Activated naive CD4-positive, alpha-beta T cell treated with Interleukin-2 at 50 U/mL for 16 hours (primary cell): ENCODE data around the gene ACSL5.

ENCODE experiments used
- DNase-seq: peaks from one replicate; pipeline ENCODE4 v3.0.0-alpha.2; 2020

ACSL5 gene, protein sequence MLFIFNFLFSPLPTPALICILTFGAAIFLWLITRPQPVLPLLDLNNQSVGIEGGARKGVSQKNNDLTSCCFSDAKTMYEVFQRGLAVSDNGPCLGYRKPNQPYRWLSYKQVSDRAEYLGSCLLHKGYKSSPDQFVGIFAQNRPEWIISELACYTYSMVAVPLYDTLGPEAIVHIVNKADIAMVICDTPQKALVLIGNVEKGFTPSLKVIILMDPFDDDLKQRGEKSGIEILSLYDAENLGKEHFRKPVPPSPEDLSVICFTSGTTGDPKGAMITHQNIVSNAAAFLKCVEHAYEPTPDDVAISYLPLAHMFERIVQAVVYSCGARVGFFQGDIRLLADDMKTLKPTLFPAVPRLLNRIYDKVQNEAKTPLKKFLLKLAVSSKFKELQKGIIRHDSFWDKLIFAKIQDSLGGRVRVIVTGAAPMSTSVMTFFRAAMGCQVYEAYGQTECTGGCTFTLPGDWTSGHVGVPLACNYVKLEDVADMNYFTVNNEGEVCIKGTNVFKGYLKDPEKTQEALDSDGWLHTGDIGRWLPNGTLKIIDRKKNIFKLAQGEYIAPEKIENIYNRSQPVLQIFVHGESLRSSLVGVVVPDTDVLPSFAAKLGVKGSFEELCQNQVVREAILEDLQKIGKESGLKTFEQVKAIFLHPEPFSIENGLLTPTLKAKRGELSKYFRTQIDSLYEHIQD

DNA sequence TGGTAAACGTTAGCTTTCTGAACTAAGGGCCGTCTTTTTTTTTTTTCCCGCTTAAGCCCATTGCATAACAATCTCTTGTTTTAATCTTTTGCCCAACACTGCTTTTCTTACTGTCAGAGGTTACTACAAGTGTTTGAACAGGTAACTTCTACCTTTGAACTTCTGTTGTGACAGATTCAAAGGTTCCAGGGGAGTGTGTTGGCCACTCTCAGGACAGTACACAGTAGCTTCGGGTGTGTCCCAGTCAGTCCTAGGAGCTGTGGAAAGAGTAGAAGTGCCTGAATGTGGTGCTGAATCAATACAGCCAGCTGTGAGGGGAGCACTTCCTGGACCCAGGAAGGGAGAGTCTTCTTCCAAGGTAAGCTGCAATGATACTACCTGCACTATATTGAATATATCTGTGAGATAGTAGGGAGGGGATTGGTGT is at the start of gene ACSL5:
Gene ACSL5 (plus strand): TSS at position 205 of the 427 bp plus-strand sequence. CDS start 20,831 bp downstream, outside the sequence.
- no peak for DNase-seq

DNA sequence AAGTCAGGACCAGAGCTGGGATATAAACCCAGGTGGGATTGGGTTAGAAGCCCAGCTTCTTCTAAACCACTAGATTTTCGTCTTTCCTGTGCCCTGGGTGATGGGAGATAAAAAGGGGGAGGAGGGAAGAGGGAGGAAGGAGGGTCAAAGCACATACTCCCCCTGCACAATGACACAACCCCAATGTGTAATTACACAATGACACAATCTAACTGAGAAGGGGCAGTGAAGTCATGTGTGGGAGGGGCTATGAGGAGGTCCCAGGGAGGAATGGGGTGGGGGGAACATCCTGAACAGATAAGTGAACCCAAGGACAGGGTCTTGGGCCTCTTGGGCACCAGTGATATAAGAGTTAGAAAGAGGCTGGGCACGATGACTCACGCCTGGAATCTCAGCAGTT is 46.2 kb upstream of the ACSL5 start:
- DNase-seq, result no peak

DNA sequence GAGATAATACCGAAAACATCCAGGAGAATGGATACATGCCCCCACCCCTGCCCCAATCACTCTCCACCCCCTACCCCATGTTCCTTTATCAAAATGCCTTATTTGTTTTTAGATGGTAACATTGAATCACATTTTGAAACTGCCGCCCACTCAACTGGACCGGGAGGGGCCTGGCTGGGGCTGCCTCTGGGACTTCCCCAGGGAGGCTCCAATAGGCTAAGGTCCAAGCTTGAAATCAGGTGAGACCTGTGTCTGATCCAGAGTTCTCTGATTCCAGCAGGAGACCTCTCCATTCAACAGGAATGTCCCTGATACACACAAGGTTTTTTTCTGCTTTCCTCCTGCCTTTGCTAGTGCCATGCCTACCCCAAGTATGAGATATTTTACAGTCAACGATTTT is 43.8 kb upstream of the ACSL5 start:
- no peak for DNase-seq

DNA sequence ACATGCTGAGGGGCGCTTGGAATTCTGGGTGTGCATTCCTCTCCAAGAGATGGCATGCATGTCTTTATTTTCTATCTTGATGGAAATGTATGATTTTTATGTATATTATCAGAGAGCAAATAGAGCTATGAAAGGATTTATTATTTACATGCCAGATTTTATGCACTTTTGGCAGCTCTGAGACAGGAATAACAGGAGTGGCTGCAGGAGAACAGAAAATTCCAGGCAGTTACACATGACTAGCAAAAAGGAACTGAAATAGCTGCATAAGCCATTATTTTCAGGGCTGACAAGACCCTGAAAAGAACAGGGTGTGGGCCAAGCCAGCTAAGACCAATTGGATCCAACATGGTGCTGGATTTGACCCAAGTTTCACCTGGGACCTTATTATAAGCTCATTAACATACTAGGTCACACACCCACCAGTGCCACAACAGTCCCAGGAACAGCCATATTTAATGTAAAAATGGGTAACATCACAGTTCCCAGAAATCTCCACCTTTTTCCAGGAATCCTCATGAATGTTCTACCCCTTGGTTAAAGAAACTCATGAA is 43.2 kb upstream of the ACSL5 start:
- no peak for DNase-seq

DNA sequence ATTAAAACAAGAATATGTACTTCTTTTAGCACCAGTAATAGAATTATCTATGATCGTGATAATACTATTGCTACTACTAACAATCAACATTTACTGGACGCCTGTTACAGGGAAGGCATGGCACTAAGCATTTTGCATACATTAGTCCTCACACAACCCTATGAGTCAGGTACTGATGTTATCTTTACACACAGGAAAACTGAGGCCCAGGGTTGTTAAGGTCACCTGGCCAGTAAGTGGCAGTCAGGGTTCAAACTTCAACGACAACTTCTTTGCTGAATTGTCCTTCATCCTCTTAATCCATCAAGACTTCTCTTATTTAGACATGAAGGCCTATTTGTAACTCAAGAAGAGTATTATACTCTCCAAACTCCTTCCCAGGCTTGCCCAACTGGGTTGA is 41.9 kb upstream of the ACSL5 start:
- no peak for DNase-seq

DNA sequence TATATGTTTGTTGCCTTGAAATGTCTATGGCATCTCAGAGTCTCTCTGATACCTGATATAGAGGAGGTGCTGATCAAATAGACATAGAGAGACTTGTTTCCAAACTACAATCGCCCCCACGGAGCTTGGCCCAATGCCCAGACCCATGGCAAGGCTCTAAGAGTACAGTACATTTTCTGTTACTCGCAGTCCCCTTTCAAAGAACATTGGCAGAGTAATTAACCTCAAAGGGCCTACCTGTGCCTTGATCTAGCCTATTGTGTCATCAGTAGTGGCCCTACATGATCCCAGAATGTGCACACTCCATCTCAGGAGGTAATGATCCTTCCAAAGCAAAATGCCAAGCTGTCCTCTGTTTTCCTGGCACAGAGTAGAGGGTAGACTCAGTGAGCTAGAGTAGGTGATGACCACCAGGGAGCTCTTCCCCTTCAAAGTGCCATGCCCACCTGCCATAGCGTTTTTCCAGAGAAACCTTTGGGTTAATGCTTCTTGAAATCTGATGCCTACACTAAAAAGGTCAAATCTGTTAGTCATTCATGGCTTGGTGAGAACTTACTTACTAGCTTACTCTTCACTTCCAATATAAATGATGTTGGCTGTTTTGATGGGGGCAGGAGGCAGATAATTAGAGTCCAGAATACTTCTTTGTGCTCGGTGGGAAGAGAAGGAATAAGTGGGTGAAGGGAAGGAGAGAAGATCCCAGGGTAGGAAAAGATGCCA is 41.2 kb upstream of the ACSL5 start:
- DNase-seq, result no peak

DNA sequence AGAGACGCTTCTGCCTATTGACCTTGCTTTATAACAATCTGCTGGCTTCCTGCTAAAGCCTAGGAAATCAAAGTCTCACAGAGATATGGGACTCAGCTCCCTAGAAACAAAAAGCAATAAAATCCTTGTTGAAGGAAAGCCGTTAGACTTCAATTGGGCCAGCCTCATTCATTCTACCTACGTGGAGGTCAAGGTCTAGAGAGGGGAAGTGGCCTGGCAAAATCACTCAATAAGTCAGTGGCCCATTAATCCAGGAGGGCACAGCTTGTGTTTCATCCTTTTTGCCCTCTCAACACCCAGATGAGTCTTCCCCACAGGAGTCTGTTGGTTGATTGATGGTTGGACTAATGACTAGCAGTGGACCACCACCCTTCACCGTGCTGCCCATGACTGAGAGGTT is 40.5 kb upstream of the ACSL5 start:
- no peak for DNase-seq

DNA sequence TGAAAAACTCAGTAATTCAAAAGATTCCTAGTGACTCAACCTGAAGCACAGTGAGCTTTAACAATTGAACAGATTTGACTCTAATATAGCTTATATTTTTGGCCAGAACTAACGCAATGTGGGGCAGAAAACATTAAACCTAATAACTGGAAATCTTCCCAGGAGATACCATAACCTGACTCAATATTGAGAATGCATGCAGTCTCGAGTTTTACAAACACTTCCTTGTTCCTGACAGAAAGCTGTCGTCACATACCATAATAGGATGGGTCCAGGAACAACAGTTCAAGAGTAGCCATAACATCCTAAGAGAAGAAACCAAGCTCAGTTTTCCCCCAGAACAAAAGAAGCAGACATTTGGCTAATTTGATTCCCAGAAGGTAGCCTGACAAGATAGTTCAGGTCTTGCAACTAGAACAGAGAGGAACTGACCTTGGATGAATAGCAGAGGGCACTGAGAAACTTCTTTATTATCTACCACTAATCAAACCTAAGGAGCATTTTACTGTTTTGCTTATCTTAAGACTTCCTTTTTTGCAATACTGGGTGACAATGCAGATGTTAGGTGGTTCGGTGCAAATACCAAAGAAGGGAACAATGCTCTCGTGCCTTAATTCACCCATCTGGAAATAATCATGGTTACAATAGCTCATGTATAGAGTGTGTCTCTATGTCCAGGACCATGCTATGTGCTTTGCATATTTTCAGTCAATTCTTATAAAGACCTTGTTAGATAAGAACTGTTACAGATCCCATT is 38.6 kb upstream of the ACSL5 start:
- no peak for DNase-seq

DNA sequence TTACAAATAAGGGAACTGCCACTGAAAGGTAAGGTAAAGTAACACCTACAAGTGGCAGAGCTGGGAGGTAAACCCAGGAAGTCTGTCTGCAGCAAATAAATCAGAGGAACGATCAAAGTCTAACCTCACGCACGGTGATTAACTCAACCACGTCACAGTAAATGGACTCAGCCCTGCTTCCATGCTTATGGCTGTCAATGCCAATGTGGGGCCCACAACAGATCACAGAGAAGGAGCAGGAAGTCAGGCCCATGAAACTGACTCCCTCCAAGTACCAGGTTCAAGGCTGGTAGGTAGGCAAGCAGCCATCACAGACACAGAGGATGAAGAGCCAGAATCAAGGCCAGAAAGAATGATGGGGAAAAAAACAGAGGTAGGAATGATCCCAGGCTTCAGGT is 38.0 kb upstream of the ACSL5 start:
- DNase-seq, result no peak

DNA sequence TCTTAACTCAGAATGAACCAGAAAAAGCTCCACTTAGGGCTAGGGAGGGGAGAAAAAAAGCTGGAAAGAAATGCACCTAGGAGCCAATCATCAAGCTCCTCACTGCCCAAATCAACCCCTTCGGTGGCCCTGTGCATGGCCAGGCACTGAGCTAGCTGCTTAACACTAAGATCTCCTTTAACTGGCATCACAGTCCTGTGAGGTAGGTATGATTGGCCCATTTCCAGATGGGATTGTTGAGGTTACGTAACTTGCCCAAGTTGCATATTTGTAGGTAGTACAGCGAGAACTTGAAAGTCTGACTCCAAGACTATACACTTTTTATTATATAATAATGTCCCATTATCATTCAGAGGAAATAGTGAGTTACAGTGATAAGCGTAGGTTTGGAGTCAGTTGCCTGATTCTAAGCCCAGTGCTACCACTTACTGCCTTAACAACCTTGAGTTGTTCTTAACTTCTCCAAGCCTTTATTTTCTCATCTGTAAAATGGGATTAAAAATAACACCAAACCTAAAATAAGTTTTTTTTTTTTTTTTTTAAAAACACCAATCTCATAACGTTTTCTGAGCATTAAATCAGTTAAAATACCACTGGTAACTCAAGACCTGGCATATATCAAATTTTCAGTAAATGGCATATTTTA is 37.2 kb upstream of the ACSL5 start:
- no peak for DNase-seq

DNA sequence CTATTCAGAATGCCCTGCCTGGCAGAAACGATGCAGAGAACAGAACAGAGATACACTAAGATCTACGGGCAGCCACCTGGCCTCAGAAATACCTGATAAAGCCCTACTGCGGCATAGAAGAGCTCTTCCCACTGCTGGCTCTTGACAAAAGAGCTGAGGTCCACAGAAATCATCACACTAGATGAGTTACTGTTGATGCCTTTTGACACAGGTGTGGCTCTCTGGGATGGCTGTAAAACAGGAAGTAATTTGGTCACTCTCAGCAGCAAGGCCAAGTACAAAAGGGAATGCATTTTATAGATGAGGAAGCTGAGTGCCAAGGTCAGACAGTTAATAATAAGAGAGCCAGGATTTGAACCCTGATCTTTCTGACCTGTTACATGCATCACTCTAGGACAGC is 35.0 kb upstream of the ACSL5 start:
- no peak for DNase-seq

DNA sequence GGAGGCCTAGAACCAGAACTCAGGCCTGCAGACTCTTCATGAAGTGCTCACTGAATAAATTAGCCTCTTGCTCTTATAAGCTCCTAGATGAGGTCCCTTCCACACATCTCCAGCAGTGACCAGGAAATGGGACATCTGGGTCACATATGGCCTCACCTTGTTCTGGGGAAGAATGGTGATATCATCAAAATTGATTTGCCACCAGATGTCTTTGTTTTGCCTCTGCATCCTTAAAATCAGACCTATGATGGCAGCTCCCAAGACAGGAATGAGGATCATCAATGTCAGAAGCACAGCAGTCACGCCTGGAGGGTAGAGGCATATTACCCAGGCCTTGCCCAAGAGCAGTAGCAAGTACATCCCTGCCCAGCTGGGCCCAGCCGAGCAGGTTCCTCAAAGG is 33.3 kb upstream of the ACSL5 start:
- no peak for DNase-seq

DNA sequence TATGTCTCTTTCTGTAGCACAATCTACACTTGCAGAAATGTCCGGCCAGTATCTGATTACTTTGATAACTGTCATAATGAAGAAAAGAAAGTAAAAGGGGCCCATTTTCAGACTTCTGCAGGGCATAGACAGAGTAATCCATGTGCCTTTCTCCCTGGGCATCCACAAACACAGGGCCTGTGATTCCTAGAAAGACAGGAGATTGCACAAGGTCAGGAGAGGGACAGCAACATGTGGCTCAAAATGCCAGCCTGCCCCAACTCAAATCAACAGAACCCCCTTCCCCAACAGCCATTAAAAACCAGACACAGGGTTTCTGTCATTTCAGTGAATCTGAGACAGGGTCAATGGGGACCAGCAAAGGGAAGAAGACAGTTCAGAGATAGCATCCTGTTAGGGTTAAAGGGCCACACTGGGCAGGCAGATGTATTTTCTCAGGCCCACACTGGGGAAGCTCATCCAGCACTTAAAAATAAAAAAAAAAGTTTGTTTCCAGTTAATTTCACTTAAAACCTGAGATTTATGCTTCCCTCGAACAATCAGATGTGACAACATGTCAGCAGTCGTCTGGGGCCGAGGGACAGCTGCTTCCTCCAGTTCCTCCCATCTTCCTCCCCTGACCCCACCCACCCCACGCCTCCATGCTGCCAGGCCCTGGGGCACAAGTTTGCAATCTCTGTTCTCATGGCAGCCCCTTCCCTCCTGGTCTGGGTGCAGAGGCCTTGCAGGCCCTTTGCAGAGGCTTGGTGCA is 30.7 kb upstream of the ACSL5 start:
- DNase-seq, result no peak

DNA sequence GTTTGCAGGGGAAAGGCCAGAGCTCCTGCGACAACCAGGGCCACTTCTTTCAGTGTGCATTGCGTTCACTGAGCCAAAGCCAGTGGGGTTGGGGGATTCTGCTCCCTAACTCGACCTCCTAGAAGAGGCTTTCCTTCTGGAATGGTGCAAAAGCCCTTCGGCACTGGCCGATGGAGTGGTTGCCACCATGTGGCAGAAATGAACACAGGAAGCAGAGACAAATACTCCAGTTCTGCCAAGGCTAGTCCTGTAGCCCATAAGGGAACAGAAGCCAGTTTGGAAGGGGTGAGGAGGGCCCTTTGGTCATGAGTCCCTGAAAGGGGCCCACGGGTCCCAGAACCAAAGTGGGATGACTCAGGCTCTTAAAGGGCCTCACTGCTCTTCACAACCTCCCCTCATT is 29.7 kb upstream of the ACSL5 start:
- DNase-seq, result no peak

DNA sequence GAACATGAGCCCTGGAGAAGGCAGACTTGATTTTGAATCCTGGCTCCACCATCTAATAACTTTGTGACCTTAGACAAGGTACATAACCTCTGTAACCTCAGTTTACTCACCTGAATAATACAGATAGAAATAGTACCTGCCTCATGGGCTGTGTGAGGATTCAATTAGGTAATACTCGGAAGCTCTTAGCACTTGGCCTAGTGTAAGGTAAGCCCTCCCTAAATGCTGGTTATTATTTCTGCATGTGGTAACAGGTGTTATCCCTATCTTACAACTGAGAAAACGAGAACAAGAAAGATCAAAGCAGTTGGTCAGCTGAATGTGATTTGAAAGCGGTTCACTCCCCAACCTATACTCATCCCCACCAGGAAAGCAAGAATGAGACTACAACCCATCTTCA is 28.7 kb upstream of the ACSL5 start:
- no peak for DNase-seq

DNA sequence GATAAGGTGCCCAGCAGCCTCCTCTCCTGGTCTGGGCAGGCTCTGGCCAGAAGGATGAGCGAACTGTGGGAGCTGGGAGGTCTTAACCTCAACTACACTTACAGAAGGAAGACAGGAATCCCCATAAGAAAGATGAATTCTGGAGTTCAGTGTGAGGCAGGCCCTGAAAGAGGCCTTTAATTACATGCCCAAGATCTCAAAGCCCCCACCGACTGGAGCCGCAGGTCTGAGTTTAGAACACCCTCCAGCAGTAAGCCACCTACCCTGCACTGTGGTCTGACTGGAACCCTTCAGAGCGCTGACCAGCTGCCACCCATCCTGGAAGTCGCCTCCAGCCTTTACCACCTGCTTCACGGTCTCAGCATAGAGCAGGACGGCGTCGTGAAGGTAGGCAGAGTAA is 28.2 kb upstream of the ACSL5 start:
- no peak for DNase-seq

DNA sequence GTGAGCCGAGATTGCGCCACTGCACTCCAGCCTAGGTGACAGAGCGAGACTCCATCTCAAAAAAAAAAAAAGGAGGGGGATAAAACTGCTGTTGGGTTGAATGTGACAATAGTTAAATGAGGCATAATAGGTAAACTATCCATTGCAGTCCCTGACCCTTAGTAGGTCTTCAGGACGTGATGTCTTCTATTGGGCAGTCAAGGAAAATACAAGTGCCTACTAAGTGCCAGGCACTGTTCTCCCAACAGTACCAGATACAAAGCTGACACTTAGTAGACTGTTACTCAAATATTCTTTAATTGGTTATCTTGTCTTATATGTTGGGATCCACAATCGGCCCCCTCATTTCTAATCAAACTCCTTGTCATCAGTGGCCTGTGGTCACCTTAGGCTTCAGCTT is 27.1 kb upstream of the ACSL5 start:
- DNase-seq, result no peak

DNA sequence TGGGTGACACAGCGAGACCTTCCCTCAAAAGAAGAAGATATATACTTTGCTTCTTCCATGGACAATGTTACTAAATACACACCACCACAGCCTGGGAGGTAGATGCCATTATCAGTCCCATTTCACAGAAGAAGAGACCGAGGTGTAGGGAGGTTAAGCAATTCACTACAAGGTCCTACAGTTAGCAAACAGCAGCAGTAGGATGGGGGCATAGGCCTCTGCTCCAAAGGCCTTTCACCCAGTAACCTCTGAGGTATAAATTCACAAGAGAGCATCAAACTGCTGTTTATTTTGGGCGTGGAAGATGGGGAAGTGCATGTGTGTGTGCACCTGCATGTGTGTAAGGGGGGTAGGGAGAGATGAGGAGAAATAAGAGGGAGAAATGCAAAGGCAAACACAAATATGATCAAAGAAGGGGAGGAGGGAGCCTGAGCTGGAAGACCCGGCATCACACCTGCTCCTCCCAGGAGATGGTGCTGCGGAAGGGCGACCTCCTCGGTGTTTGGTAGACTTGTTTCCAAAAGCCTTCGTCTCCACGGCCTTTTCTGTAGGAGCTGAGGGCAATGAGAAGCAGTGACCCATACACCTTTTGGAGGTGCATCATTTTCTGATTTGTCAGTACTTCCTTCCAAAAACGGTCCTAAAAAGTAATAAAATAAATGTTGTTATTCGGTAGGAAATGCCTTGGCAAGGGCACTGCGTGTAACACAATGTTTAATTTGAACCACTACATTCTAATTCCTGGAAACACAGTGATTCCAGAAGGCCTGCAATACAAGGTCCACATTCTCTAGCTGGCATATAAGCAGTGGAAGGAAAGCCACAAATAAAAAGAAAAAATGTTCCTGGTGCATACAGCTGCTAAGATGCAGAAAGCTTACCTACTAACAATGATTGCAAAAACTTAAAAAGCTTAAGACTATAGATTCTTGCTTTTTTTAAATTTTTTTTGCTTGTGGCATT is 25.9 kb upstream of the ACSL5 start:
- DNase-seq, result no peak

DNA sequence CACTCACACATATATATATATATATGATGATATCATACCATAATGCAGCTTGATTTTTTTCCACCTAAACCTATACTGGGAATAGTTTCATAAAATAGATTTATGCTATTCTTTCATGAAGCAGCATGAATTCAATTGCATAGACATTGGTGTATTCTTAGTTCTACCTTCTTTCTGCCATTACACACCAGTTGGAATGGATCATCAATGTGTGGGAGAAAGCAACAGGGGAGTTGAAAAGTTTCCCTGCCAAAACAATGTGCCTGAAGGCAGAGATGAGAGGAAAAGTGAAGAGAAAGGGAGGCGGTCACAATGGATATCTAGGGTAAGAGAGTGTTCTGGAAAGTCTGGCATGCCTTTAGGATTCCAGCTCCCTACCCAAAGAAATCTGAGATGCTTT is 25.2 kb upstream of the ACSL5 start:
- no peak for DNase-seq

DNA sequence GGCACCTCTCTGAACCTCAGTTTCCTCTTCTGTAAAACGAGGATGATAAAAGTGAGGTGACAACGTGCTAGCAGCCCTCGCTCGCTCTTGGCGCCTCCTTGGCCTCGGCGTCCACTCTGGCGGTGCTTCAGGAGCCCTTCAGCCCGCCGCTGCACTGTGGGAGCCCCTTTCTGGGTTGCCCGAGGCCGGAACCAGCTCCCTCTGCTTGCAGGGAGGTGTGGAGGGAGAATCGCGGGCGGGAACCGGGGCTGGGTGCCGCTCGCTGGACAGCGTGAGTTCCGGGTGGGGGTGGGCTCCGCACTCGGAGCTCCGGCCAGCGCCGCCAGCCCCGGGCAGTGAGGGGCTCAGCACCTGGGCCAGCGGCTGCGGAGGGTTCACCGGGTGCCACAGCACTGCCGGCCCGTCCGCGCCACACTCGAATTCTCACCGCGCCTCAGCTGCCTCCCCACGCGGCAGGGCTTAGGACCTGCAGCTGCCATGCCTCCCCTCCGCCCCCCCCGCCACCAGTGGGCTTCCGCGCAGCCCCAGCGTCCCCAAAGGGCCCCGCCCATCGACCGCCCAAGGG is 24.3 kb upstream of the ACSL5 start:
- DNase-seq, result no peak
